HL-60/S4 treated with retinoic acid at 250 ng/mL for 4 days and 3 days (cell line): ENCODE measurements around the gene FRMD1.

Source experiments
- in situ Hi-C: fragments of 300-500 bp; cut with MboI; formaldehyde crosslinking; loops from 2 replicates; pipeline ENCODE4 v1.7.0; 2022; ENCODE audit warnings: low sequenced_read_pairs

The FRMD1 gene

DNA sequence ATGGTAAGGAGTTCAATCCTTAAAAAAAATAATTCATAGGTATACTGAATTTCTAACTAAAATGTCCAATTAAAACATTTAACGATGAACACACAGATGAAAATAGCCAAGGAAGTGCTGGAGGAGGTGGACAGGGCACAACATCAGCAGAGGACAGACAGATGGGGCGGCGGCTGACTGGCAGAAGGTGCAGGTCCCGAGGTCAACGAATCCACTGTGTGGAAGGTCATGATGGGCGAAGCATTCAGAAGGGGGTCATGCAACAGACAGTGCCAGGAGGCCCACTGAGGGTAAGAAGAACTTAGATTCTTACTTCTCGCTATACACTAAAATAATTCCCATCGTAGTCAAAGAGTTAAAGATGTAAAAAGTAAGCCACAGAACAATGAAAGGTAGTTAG lies 34.2 kb upstream of the FRMD1 start:
- in situ Hi-C loops = no loop called here

DNA sequence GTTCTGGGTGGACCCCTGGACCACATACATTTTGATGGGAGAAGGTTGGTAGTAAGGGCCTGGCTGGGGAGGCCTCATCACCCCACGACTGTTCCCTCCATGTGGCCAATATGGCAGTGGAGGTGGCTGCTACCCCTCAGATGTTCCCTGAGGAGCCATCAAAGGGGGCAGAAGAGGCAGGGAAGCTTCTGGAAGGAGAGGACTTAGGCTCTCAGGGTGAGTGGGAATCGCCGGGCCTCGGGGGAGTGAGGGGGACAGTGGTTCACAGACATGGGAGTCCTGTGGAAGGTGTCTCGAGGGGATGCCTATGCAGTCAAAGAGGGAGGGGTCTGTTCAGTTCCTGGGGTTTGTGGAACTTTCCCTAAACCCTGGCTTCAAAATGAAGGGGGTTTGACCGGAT lies 32.9 kb upstream of the FRMD1 start:
- in situ Hi-C loops = no loop called here

DNA sequence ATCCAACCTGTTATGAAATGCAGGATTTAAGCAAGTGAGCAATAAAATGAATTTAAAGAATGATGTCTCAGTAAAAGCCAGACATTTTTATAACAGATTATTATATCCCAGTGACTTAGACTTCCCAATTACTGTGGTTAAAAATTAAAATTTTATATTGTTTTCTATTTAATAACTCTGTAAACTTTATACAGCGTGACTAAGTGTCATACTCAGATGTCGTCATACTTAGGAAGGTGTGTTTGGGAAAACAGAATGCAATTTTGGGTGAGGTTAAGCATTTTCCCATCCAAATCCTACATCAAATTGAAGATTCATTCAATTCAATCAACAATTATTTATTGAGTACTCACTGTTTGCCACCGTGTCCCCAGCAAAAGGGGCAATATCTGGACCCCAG lies 31.4 kb upstream of the FRMD1 start:
- in situ Hi-C loops = no loop called here

DNA sequence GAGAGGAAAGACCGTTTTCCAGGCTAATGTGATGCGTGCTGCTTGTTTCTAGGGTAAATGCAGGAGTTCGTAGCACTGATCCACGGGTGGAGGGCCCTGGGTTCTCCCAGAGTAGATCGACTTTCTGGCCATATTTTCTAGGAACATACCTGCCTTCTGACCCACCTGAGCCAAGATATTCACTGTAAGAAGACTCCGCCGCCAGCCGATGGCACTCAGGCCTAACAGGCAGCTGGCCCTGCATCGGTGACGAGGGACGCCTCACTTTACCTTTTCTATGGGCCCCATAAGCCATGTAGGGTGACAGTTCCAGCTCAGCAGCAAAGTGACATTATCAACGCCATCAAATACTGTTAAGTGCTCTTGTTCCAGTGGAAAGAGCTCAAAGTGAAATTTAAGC lies 30.2 kb upstream of the FRMD1 start:
- in situ Hi-C loops = no loop called here

DNA sequence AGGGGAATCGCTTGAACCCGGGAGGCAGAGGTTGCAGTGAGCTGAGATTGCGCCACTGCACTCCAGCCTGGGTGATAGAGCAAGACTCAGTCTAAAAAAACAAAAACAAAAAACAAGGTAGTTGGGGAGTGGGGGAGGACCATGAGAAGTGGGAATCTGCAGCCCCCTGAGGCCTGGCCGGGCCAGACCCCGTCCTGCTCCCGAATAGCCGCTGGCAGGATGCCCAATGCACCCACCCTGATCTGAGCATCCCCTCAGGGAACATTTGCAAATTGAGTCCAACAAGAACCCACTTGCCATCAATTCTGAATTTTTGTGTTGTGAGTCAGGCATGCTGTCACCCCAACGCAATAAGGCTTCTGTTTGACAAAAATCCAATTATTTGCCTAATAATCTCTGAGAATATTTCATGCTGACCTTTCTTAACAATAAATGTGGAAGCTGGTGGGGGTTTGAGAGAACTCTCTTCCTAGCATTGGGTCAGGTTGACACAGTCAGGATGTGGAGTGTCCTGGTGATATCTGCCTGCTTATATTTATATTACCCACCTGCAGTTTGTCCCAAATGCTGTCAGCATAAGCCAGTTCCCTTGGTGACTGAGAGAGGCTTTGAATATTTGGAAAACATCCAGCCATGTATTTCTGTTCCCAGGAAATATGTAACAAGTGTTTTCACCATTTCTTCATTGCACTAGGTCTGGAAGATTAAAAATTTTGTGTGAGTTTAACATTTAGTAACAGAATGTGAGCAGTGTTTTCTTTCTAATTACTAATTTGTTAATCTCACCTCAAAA lies 28.4 kb upstream of the FRMD1 start:
- in situ Hi-C loops = no loop called here

DNA sequence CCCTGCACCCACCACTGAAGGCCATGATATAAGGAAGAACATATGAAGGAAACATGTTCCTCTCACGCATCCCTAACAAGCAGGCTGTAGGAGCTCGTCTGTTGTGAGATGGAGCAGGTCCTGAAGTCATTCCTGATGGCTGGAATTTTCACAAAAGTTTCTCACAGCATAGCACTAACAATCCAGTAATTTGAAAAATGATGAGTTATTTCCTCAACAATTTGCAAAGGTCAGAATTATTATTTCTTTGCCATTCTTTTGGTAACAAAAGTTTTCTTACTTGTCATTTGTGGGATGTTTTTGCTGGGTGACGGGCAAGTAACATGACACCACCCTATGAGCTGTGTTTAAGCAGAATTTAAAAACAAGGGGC lies 27.6 kb upstream of the FRMD1 start:
- in situ Hi-C loops = no loop called here

DNA sequence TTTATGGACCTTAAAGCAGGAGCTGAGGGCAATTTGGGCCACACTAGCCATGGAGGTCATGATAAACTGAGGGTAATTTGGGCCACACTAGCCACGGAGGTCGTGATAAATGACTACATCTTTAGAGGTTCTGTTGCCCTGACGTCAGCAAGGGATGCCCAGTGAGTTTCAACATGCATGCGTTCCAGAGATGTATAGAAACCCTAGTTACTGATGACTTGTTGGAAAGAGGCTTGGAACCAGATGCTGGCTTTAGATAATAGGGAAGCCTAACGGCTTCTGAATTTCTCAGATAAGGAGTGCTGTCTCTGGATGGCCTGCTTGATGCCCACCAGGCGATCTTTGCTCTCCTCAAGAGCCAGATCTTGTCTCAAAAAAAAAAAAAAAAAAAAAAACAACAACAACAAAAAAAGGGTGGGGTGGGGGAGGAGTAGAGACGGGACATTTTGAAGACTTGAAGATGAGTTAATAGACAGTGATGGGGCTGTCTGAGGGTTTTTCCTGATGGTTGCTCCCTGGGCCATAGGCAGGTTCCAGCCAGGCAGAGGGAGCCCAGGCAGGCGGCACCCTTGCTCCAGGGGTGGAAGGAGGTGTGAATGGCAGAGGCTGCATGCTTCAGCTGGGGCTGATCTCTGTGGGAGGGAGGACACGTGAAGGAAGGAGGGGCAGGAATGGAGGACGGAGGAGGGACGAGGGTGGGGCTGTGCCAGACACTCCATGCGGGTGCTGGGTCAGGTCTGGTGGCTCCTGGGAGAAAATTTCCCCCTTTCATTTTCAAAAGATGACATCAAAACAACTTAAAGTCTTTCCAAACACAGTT lies 27.0 kb upstream of the FRMD1 start:
- in situ Hi-C loops = no loop called here

DNA sequence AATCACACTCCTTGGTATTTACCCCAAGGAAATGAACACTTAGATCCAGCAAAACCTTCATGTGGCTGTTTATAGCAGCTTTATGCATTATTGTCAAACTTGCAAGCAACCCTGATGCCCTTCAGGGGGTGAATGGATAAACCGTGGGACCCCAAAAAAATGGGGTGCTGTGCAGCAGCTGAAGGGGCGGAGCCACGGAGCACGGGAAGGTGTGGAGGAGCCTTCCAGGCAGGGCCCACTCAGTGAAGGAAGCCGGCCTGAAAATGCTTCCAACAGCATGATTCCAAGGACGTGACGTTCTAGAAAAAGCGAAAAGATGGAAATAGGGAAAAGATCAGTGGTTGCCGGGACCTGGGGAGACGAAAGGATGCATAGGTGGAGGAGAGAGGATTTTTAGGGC lies 25.6 kb upstream of the FRMD1 start:
- in situ Hi-C loops = no loop called here

DNA sequence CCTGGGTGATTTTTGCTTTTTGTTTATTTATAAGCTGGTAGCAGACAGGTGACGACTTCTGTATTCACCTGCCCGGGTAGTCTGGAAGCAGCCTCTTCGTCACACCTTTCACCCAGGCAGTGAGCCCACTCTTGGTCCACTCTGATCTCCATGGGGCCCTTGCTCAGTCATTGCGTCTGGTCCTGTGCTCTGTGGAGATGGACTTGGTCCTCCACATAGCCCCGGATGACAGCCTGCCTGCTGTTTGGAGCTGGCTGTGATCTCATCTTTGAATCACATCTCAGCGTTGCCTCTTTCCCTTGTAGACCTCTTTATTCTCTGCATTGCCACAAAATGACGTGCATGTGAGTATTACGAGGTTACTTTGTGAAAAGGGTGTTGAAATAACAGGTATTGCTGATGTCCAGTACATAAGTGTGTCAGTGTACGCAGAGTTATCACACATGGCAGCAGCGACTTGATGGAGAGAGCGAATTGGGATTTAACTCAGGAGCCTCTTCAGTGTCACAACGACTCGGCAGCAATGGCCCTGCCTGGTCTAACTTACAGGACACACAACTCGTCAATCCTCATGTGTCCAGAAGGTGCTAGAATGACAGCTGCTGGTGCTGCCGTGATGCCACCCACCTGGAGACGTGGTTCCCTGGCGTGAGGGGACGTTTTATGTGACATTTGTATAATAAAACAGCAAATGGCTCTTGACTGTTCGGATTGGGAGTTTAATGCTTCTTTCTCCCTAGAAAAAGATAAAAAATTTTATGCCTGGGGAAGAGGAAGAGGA lies 24.2 kb upstream of the FRMD1 start:
- in situ Hi-C loops = no loop called here

DNA sequence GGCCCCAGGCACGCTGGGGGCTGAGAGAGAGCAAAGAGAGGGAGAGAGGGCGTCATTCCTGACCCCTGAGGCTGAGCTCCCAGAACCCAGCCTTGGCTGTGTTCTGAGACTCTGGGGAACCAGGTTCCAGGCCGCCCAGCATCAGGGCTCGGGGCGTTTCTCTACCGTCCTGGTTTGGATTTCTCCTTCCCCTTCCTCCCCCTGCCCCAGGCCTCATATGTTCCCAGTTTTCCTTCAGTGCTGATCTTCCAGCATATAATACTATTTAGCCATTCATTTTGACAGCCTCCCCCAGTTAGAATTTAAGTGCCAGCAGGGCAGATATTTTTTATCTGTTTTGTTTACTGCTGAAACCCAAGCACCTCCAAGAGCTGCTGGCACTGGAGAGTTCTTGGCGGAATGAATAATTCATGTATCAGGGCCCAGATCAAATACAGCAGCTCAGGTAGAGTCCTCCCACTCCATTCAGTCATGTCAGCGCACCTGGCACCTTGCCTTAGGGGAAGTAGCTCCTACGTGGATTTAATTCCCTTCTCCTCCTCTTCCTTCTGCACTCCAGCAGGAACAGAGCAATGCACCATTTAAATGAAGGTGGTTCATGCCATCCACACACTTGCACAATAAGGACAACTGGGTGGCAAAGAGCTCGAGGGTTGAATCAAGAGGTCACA lies 23.4 kb upstream of the FRMD1 start:
- in situ Hi-C loops = no loop called here

DNA sequence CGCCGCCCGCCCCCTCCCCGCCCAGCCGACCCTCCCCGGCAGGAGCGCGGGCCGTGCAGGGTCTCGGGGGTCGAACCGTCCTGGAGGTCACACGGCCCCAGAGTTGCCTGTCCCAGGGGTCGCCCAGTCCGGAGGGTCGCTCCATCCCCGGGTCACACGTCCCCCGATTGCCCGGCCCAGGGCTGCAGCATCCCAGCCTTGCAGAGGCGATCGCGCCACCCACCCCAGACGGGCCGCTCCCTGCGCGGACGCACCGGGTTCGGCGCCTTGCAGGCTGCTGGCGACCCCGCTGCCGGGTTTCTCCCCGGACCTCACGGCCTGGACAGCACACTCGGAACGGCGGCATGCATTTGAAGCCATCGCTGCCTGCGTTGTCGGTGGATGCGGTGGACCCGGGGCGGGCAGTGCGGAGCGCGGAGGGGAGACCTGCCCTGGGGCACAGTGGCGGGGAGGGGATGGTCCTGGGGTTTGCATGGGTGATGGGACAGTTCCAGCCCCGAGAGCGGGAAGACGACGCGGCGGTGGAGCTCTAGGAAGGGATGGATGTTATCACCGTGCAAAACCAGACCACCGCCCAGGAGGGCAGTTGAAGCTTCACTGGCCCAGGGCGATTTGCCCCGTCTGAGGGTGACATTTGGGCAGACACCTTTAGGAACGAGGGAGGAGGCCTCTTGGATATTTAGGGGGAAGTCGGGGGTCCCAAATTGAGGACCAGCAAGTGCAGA lies 22.7 kb upstream of the FRMD1 start:
- in situ Hi-C loops = no loop called here

DNA sequence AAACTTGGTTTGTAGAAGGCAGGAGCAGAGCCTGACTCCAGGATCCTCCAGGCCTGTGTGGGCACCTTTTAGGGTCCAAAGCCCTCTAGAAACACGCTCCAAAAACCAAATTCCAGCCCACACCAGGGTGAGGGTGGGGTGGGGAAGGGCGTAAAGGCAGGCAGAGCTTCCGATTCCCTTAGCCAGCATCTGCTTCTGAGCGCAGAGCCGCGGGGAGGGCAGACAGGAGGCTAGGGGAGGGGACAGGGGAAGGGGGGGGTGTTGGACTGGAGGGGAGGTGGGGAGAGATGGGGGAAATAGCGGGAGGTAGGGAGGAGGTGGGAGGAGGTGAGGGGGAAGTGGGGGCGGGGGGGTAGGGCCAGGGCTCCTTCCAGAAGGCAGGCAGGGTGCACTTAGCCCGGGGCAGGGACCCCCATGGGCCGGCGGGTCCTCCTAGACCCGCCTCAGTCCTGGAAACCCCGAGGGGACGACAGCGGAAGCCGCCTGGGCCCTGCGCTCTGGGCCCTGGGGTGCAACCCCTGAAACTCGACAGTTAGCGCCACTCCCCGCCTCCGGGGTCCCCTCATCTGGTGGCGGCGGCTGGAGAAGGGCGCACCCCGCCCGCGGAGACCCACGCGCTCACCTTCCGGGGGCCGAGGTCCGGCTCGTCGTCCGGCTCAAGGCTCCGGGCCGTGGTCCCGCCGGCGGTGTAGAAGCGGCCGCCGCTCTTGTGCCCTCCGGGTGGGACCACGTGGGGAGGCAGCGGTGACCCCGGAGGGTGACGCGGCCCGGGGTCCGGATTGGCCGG lies 22.0 kb upstream of the FRMD1 start:
- in situ Hi-C loops = no loop called here

DNA sequence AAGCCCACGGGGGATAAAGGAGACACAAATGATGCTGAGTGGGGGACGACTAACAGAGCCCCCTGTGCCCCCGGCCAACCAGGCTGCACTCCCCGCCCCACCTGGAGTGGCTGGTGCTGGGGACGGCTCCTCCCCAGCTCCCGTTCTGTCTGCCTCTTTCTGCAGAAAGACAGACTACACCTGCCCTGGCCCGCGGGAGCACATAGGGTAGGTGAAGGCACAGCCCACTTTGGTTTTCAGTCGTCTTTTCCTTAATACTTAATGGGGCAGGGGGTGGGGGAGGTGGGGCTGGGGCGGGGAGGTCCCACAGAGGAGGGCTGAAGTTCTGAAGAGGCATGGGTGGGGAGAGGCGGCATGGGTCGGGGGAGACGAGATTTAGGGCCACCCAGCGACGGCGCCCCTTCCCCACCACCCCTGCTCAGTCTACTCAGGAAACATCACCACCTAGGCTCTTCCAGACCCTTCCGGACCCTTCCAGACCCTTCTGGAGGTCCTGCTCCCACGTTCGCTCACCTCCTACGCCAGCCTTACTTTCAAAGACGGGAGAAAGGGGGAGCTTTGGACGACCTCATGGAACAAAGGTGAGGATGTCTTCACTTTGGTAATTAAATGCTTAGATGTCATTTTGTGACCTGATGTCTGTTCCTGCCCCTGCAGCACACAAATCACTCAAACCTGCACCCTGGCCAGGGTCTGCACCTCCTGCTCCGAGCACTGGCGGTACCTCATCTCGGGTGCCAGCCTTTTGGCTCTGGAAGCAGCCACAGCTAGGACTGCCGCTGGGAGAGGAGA lies 21.2 kb upstream of the FRMD1 start:
- in situ Hi-C loops = no loop called here

DNA sequence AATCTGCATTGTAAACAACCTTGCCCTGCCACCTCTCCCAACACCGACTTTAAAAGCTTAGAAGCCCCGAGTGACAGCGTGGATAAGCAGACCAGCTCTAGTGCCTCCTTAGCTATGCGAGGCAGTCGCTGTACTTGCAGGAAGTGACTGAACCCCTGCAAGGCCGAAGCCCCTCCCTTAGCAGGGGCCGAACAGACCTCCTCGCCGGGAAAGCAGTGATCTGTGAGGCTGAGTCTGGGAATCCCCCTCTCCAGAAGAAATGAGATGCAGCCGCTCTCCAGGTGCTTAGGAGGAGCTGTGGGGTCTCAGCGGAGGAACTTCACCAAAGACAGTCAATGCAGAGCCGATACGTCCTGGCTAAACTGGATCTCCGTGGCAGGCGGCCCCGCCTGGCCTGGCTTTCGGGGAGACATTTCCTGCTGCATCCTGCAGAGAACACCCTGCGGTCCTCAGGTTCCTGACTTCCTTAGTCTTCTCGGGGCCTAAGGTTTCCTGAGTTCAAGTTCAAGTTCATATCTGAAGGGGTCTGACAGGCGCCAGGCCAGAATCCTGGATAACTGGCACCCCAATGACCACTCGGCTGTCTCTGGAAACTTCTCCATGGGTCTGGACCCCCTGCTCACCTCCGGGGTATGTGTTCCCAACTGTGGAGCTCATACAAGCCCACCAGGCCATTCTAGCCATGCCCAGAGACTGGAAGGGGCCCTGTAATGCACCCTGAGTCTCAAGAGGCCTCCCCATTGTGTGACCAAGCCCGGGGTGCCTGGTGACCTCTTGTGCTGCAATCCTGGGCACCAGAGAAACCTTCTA lies 20.4 kb upstream of the FRMD1 start:
- in situ Hi-C loops = no loop called here

DNA sequence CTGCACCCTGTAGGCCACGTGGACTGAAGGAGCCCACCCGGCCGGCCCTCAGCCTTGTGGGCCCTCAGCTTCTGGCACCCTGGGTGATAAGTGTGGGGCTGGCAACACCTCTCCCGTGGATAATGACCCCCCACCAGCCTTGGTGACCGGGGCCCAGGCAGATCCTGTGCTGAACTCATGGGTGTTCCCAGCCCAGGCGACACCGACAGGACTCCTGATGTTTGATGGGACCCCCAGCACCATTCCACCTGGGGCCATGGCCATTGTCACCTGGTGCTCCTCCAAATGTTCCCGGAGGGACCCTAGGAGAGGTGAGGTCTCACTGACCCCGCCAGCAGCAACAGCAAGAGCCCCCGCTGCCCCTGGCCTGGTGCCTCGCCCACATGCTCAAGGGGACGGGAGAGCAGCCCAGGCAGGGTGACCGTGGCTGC lies 19.4 kb upstream of the FRMD1 start:
- in situ Hi-C loops = no loop called here

DNA sequence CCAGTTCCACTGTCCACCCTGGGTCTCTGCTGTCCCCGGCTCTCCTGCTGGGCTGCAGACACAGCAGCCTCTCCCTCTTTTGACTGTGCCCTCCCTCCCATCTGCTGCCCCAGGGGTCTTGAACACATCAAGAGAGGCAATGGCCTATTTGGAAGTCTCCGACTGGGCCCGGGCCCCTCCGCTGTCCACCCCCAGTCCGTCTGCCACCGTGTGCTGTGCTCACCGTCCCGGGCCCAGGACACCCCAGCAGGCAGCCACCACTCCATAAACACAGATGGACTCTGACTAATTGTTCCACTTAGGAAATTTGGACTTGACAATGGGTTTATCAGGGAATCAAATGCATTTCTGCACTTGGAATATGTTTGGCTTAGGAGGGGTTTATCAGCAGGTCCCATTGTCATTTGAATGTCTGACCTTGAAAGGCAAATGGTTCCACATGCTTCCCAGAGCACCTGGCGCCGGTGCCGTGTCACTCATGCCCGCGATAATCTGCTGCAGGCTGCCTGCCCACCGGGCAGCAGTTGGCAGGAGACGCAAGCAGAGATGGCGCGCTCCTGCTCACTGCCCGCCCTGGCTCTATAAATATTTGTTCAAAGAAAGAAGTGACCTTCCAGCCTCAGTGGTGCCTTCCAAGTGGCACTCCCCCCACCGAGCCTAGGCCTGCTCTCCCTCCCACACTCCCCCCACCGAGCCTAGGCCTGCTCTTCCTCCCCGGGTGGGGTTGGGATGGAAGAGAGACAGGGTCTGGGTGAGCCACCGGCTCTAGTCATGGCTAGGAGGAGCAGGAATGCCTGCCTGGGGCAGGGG lies 18.8 kb upstream of the FRMD1 start:
- in situ Hi-C loops = no loop called here

DNA sequence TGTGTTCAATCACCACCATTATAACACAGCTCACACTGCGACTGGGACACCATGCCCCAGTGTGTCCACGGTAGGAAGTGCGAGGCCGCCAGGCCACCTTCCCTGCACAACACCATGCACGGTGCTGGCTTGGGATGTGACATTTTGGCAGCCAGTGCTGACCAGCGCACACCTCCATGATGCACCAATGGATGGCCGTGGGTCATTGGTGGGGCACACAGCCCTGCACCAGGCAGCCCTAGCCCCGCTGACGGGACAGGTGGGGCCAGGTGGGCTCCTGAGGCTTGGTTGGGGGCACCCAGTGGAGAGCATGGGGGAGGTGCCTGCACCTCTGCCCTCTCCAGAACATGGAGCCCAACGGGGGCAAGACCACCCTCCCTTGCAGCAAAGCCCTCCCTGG lies 18.2 kb upstream of the FRMD1 start:
- in situ Hi-C loops = no loop called here
